ENCODE measurements around the gene FBXO47. TPM values are rescaled to one million over a fixed set of nuclear protein-coding genes. Genes with fewer than 3 reads are reported as not detected.

FBXO47 gene
- total RNA-seq, 1 experiment from 2014 or later: not detected

GRCh38 chr17:38892083-38892482, 75.1 kb downstream of the FBXO47 start:
- Histone ChIP-seq H4K20me1 (ENCODE audit: insufficient read depth, low read depth, low read length) (peaks cover 14% of the 10 kb centered on the region), H3K79me2 (ENCODE audit: low read length) (peaks cover 20% of the 10 kb centered on the region), H3K36me3 (ENCODE audit: insufficient read depth, low read length) (peaks cover 19% of the 10 kb centered on the region; the same call in 1 of the 2 replicates)

GRCh38 chr17:38891441-38891840, 75.8 kb downstream of the FBXO47 start:
- H3K4me1 ChIP-seq (ENCODE audit: low read length): peaks cover 6% of the 10 kb centered on the region
- H3K9me3 ChIP-seq (ENCODE audit: low read length): no peaks in the 10 kb centered on the region
- H2AFZ ChIP-seq (ENCODE audit: low read length): no peak overlapping the region
- no peak overlapping the region for H3K4me2 ChIP-seq (ENCODE audit: low read depth, low read length, poor library complexity, severe bottlenecking)
- no peak overlapping the region for H3K9ac ChIP-seq (ENCODE audit: low read length)
- H3K79me2 ChIP-seq (ENCODE audit: low read length): peaks cover 27% of the 10 kb centered on the region
- H3K4me3 ChIP-seq (ENCODE audit: low read length): no peak overlapping the region
- H4K20me1 ChIP-seq (ENCODE audit: insufficient read depth, low read depth, low read length): peaks cover 15% of the 10 kb centered on the region
- H3K27me3 ChIP-seq (ENCODE audit: low read length): no peaks in the 10 kb centered on the region
- DNase-seq: no peak
- no peak overlapping the region for H3K27ac ChIP-seq (ENCODE audit: low read length)
- no peaks in the 10 kb centered on the region for H3K9me2 ChIP-seq (replicated peaks; ENCODE audit: insufficient read depth, low read length)
- H3K36me3 ChIP-seq (ENCODE audit: insufficient read depth, low read length): peaks cover 14% of the 10 kb centered on the region; the same call in 1 of the 2 replicates

More at GRCh38 chr17:38892083-38892482, 75.1 kb downstream of the FBXO47 start:
- no peaks in the 10 kb centered on the region for H3K27me3 ChIP-seq (ENCODE audit: low read length)
- H3K4me1 ChIP-seq (ENCODE audit: low read length): peaks cover 4% of the 10 kb centered on the region; the same call in 1 of the 2 replicates
- H3K9me2 ChIP-seq (replicated peaks; ENCODE audit: insufficient read depth, low read length): no peaks in the 10 kb centered on the region
- no peak overlapping the region for H3K9ac ChIP-seq (ENCODE audit: low read length)
- H3K4me2 ChIP-seq (ENCODE audit: low read depth, low read length, poor library complexity, severe bottlenecking): no peak overlapping the region
- H3K27ac ChIP-seq (ENCODE audit: low read length): no peak overlapping the region
- H3K9me3 ChIP-seq (ENCODE audit: low read length): no peaks in the 10 kb centered on the region
- DNase-seq: no peak
- no peak overlapping the region for H2AFZ ChIP-seq (ENCODE audit: low read length)
- H3K4me3 ChIP-seq (ENCODE audit: low read length): no peak overlapping the region

GRCh38 chr17:38890410-38890746, 76.8 kb downstream of the FBXO47 start:
- Histone ChIP-seq H3K9me2 (replicated peaks; ENCODE audit: insufficient read depth, low read length) (no peaks in the 10 kb centered on the region), H3K4me3 (ENCODE audit: low read length) (no peak overlapping the region), H3K36me3 (ENCODE audit: insufficient read depth, low read length) (peaks cover 14% of the 10 kb centered on the region; the same call in 1 of the 2 replicates), H3K4me1 (ENCODE audit: low read length) (peaks cover 16% of the 10 kb centered on the region), H3K4me2 (ENCODE audit: low read depth, low read length, poor library complexity, severe bottlenecking) (no peak overlapping the region), H2AFZ (ENCODE audit: low read length) (no peak overlapping the region), H3K9ac (ENCODE audit: low read length) (no peak overlapping the region), H3K79me2 (ENCODE audit: low read length) (peaks cover 37% of the 10 kb centered on the region), H3K9me3 (ENCODE audit: low read length) (no peaks in the 10 kb centered on the region), H3K27me3 (ENCODE audit: low read length) (no peaks in the 10 kb centered on the region), H4K20me1 (ENCODE audit: insufficient read depth, low read depth, low read length) (peaks cover 15% of the 10 kb centered on the region), H3K27ac (ENCODE audit: low read length) (no peak overlapping the region)
- no peak for DNase-seq

GRCh38 chr17:38889745-38890409, 77.3 kb downstream of the FBXO47 start:
- Histone ChIP-seq H3K79me2 (ENCODE audit: low read length) (peaks cover 42% of the 10 kb centered on the region), H3K9me3 (ENCODE audit: low read length) (no peaks in the 10 kb centered on the region), H3K9me2 (replicated peaks; ENCODE audit: insufficient read depth, low read length) (no peaks in the 10 kb centered on the region), H3K36me3 (ENCODE audit: insufficient read depth, low read length) (peaks cover 14% of the 10 kb centered on the region; the same call in 1 of the 2 replicates), H3K4me3 (ENCODE audit: low read length) (no peak overlapping the region), H4K20me1 (ENCODE audit: insufficient read depth, low read depth, low read length) (peaks cover 15% of the 10 kb centered on the region), H3K4me2 (ENCODE audit: low read depth, low read length, poor library complexity, severe bottlenecking) (no peak overlapping the region), H3K9ac (ENCODE audit: low read length) (no peak overlapping the region), H3K27ac (ENCODE audit: low read length) (no peak overlapping the region), H2AFZ (ENCODE audit: low read length) (no peak overlapping the region), H3K4me1 (ENCODE audit: low read length) (peaks cover 21% of the 10 kb centered on the region), H3K27me3 (ENCODE audit: low read length) (no peaks in the 10 kb centered on the region)
- DNase-seq: no peak

GRCh38 chr17:38888842-38889241, 78.4 kb downstream of the FBXO47 start:
- Histone ChIP-seq H3K9me3 (ENCODE audit: low read length) (no peaks in the 10 kb centered on the region), H2AFZ (ENCODE audit: low read length) (no peak overlapping the region), H4K20me1 (ENCODE audit: insufficient read depth, low read depth, low read length) (peaks cover 15% of the 10 kb centered on the region), H3K9me2 (replicated peaks; ENCODE audit: insufficient read depth, low read length) (no peaks in the 10 kb centered on the region), H3K4me3 (ENCODE audit: low read length) (no peak overlapping the region), H3K4me2 (ENCODE audit: low read depth, low read length, poor library complexity, severe bottlenecking) (no peak overlapping the region), H3K4me1 (ENCODE audit: low read length) (peaks cover 26% of the 10 kb centered on the region), H3K9ac (ENCODE audit: low read length) (no peak overlapping the region), H3K79me2 (ENCODE audit: low read length) (peaks cover 48% of the 10 kb centered on the region), H3K36me3 (ENCODE audit: insufficient read depth, low read length) (peaks cover 14% of the 10 kb centered on the region; the same call in 1 of the 2 replicates), H3K27me3 (ENCODE audit: low read length) (no peaks in the 10 kb centered on the region), H3K27ac (ENCODE audit: low read length) (no peak overlapping the region)
- no peak for DNase-seq

GRCh38 chr17:38886643-38887010, 80.6 kb downstream of the FBXO47 start:
- H3K4me3 ChIP-seq (ENCODE audit: low read length): no peak overlapping the region
- H3K9me2 ChIP-seq (replicated peaks; ENCODE audit: insufficient read depth, low read length): no peaks in the 10 kb centered on the region
- H3K4me2 ChIP-seq (ENCODE audit: low read depth, low read length, poor library complexity, severe bottlenecking): no peak overlapping the region
- peaks cover 69% of the 10 kb centered on the region for H3K79me2 ChIP-seq (ENCODE audit: low read length)
- no peaks in the 10 kb centered on the region for H3K9me3 ChIP-seq (ENCODE audit: low read length)
- H3K36me3 ChIP-seq (ENCODE audit: insufficient read depth, low read length): peaks cover 14% of the 10 kb centered on the region; the same call in 1 of the 2 replicates
- peaks cover 15% of the 10 kb centered on the region for H4K20me1 ChIP-seq (ENCODE audit: insufficient read depth, low read depth, low read length)
- no peak for DNase-seq
- no peaks in the 10 kb centered on the region for H3K27me3 ChIP-seq (ENCODE audit: low read length)
- no peak overlapping the region for H3K9ac ChIP-seq (ENCODE audit: low read length)
- no peak overlapping the region for H2AFZ ChIP-seq (ENCODE audit: low read length)
- peaks cover 36% of the 10 kb centered on the region for H3K4me1 ChIP-seq (ENCODE audit: low read length)
- no peak overlapping the region for H3K27ac ChIP-seq (ENCODE audit: low read length)

Small RNA genes lying within 50 kb of the gene (small RNA-seq; reads per million reads assigned to genes)
- not detected for gene MIR6779

Other genes with a start within 250 kb of the FBXO47 start
- gene CISD3, start 237.1 kb downstream of the FBXO47 start, total RNA-seq (2014; rRNA removed; shearing (Covaris generic); ENCODE audit: low replicate concordance): 6.8 and 15.2 TPM in 2 replicates
- 0.15 and 0.58 TPM in 2 replicates for gene PCGF2, start 219.1 kb downstream of the FBXO47 start, total RNA-seq (2014; rRNA removed; shearing (Covaris generic); ENCODE audit: low replicate concordance)
- gene PSMB3, start 214.7 kb downstream of the FBXO47 start, total RNA-seq (2014; rRNA removed; shearing (Covaris generic); ENCODE audit: low replicate concordance): 243 and 277 TPM in 2 replicates
- 32.0 and 42.7 TPM in 2 replicates for gene PIP4K2B, start 167.8 kb downstream of the FBXO47 start, total RNA-seq (2014; rRNA removed; shearing (Covaris generic); ENCODE audit: low replicate concordance)
- 11.8 and 12.7 TPM in 2 replicates for gene CWC25, start 142.1 kb downstream of the FBXO47 start, total RNA-seq (2014; rRNA removed; shearing (Covaris generic); ENCODE audit: low replicate concordance)
- 2,394 and 2,712 TPM in 2 replicates for gene RPL23, start 113.7 kb downstream of the FBXO47 start, total RNA-seq (2014; rRNA removed; shearing (Covaris generic); ENCODE audit: low replicate concordance)
- gene LASP1, start 97.3 kb downstream of the FBXO47 start, total RNA-seq (2014; rRNA removed; shearing (Covaris generic); ENCODE audit: low replicate concordance): 59.3 and 85.0 TPM in 2 replicates
- gene PLXDC1, start 184.2 kb upstream of the FBXO47 start, total RNA-seq (2014; rRNA removed; shearing (Covaris generic); ENCODE audit: low replicate concordance): not detected in 2 replicates
- gene ARL5C, start 198.8 kb upstream of the FBXO47 start, total RNA-seq (2014; rRNA removed; shearing (Covaris generic); ENCODE audit: low replicate concordance): not detected in 2 replicates
- gene CACNB1, start 230.3 kb upstream of the FBXO47 start, total RNA-seq (2014; rRNA removed; shearing (Covaris generic); ENCODE audit: low replicate concordance): 9.1 and 13.6 TPM in 2 replicates
- 2,922 and 4,663 TPM in 2 replicates for gene RPL19, start 232.9 kb upstream of the FBXO47 start, total RNA-seq (2014; rRNA removed; shearing (Covaris generic); ENCODE audit: low replicate concordance)

All from Karpas-422 (cell line).